GM18909 (cell line): ENCODE measurements around the gene SFMBT1.

Experiments
- ATAC-seq: cut with Tn5 transposase; IDR thresholded peaks from one replicate; pipeline ENCODE4 v1.9.1; 2021; ENCODE audit warnings: mild to moderate bottlenecking; ENCODE audit not compliant: unreplicated experiment, poor library complexity

Gene SFMBT1

DNA sequence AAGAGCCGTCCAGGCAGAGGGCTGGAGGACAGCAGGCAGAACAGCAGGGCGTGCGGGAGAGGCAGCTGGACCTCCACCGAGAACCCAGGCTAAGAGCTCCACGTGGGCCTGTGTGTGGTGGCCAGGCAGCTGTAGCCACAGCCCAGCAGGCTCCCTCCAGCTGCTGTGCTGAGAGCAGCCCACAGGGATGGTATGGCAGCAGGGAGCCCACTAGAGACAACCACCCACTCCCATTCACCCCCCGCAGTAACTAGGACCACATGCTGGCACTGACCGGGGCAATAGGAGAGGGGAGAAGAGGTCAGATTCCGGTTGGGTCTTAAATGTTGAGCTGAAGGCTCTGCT, 185.5 kb downstream of the SFMBT1 start:
- no peak for ATAC-seq

GRCh38 chr3:52859686-52860423, 186.0 kb downstream of the SFMBT1 start:
- ATAC-seq: no peak

DNA sequence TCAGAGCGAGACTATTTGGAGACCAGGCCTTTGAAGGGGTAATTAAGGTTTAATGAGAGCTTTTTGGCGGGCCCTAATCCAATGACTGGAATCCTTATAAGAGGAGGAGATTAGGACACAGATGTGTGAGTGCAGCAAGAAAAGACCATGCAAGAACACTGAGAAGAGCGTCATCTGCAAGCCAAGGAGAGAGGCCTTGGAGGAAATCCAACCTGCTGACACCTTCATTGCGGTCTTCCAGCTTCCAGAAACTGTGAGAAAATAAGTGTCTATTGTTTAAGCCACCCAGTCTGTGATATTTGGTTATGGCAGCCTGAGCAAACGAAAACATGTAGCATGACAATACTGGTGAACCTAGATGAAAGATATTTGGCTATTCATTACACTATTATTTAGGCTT, 188.0 kb downstream of the SFMBT1 start:
- ATAC-seq: no peak

DNA sequence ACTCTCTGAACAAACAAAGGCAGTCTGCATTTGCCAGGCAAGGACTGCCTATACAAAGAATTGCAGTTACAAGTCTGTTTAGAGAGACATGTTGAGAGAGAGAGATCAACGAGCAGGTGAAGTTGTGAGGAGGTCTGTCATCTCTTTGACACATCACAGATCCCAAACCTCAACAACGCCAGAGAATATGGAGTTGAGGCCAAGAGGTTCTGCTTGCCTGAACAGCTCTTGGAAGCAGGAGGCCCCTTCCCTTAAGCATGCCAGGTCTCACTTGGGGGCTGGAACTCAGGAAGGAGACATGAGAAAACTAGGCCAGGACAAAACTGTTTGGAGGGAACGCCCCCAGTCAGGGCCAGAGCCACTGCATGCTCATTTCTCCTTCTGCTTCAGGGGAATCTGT, 188.7 kb downstream of the SFMBT1 start:
- no peak for ATAC-seq

DNA sequence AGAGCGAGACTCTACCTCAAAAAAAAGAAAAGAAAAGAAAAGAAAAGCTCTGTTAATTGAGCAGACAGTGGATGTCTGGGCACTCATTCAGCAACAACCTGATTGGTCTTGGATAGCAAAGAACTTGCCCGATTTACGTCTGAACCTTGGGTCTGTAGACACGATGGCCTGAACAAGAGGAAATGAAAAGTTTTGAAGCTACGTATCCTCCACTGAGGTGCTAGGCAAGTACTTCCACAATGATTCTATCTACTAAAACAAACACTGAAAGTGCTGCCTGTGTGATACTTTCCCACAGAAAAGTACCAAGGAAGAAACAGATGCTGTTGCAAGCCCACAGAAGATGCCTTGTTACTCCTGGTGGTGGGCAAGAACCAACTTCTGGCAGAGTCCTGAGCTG, 189.2 kb downstream of the SFMBT1 start:
- ATAC-seq: no peak

GRCh38 chr3:52854013-52854412, 191.9 kb downstream of the SFMBT1 start:
- no peak for ATAC-seq
